H9 (cell line): ENCODE results near the gene GCGR. TPM values are rescaled to one million over a fixed set of nuclear protein-coding genes. Genes with fewer than 3 reads are reported as not detected.

ENCODE experiments used
- DNase-seq: peaks from one replicate; pipeline ENCODE4 v3.0.0-alpha.2; 2017
- H2AFZ ChIP-seq: one replicate; pipeline ENCODE4 v1.6.1; 2013; ENCODE audit warnings: mild to moderate bottlenecking, low read length, control low read depth, moderate library complexity
- H2AK5ac ChIP-seq: 2 replicates; pipeline ENCODE4 v1.6.1; 2013; ENCODE audit warnings: low read length, control low read depth, mixed read lengths; ENCODE audit not compliant: insufficient read length
- H2BK120ac ChIP-seq: one replicate; pipeline ENCODE4 v1.6.1; 2013; ENCODE audit warnings: low read depth, mild to moderate bottlenecking, low read length, control low read depth, inconsistent platforms; ENCODE audit not compliant: poor library complexity, severe bottlenecking
- H2BK12ac ChIP-seq: 2 replicates; pipeline ENCODE4 v1.6.1; 2013; ENCODE audit warnings: low read length, control low read depth, mixed read lengths, low read depth; ENCODE audit not compliant: insufficient read length
- H2BK15ac ChIP-seq: 2 replicates; pipeline ENCODE4 v1.6.1; 2013; ENCODE audit warnings: low read depth, low read length, control low read depth
- H2BK20ac ChIP-seq: one replicate; pipeline ENCODE4 v1.6.1; 2013; ENCODE audit warnings: low read depth, mild to moderate bottlenecking, low read length, control low read depth, inconsistent platforms; ENCODE audit not compliant: poor library complexity, severe bottlenecking
- H2BK5ac ChIP-seq: 2 replicates; pipeline ENCODE4 v1.6.1; 2013; ENCODE audit warnings: low read length, control low read depth, mixed read lengths; ENCODE audit not compliant: insufficient read length
- H3K14ac ChIP-seq: 2 replicates; pipeline ENCODE4 v1.6.1; 2013; ENCODE audit warnings: low read length, control low read depth; ENCODE audit not compliant: insufficient read depth
- H3K18ac ChIP-seq: 2 replicates; pipeline ENCODE4 v1.6.1; 2013; ENCODE audit warnings: low read depth, mild to moderate bottlenecking, mixed read lengths, low read length, control low read depth; ENCODE audit not compliant: insufficient read length
- H3K23ac ChIP-seq: 2 replicates; pipeline ENCODE4 v1.6.1; 2013; ENCODE audit warnings: low read length, control low read depth, mixed read lengths, low read depth; ENCODE audit not compliant: insufficient read length
- H3K23me2 ChIP-seq: 2 replicates; pipeline ENCODE4 v1.6.1; 2013; ENCODE audit warnings: low read depth, mild to moderate bottlenecking, mixed read lengths, low read length, control low read depth; ENCODE audit not compliant: insufficient read length, poor library complexity, severe bottlenecking
- H3K27ac ChIP-seq: 2 replicates; pipeline ENCODE4 v1.5.1; 2013; ENCODE audit warnings: low read length, control low read depth, mixed read lengths, low read depth; ENCODE audit not compliant: insufficient read length
- H3K27me3 ChIP-seq: 2 replicates; pipeline ENCODE4 v1.6.1; 2013; ENCODE audit warnings: low read length, control low read depth, inconsistent platforms; ENCODE audit not compliant: insufficient read depth
- H3K4ac ChIP-seq: 2 replicates; pipeline ENCODE4 v1.6.1; 2013; ENCODE audit warnings: low read depth, mild to moderate bottlenecking, control low read depth, inconsistent platforms, low read length, moderate library complexity
- H3K4me1 ChIP-seq: 2 replicates; pipeline ENCODE4 v1.6.1; 2013; ENCODE audit warnings: low read length, control low read depth, inconsistent platforms; ENCODE audit not compliant: insufficient read depth
- H3K4me2 ChIP-seq: 2 replicates; pipeline ENCODE4 v1.6.1; 2013; ENCODE audit warnings: low read length, control low read depth, mixed read lengths; ENCODE audit not compliant: insufficient read length, insufficient read depth
- H3K56ac ChIP-seq: 2 replicates; pipeline ENCODE4 v1.6.1; 2013; ENCODE audit warnings: low read depth, mild to moderate bottlenecking, mixed read lengths, low read length, control low read depth; ENCODE audit not compliant: insufficient read length
- H3K79me1 ChIP-seq: 2 replicates; pipeline ENCODE4 v1.6.1; 2013; ENCODE audit warnings: low read depth, mild to moderate bottlenecking, moderate library complexity, low read length, control low read depth, inconsistent platforms; ENCODE audit not compliant: insufficient read depth, poor library complexity, severe bottlenecking
- H3K79me2 ChIP-seq: 2 replicates; pipeline ENCODE4 v1.6.1; 2013; ENCODE audit warnings: low read length, control low read depth, inconsistent platforms; ENCODE audit not compliant: insufficient read depth
- H3K9ac ChIP-seq: 2 replicates; pipeline ENCODE4 v1.6.1; 2013; ENCODE audit warnings: low read length, control low read depth, mixed read lengths; ENCODE audit not compliant: insufficient read length; ENCODE audit errors: extremely low read depth
- H3K9me3 ChIP-seq: one replicate; pipeline ENCODE4 v1.6.1; 2013; ENCODE audit warnings: low read depth, low read length, inconsistent platforms; ENCODE audit not compliant: control insufficient read depth
- H3T11ph ChIP-seq: one replicate; pipeline ENCODE4 v1.6.1; 2013; ENCODE audit warnings: mild to moderate bottlenecking, low read length, control low read depth, inconsistent platforms
- H4K20me1 ChIP-seq: one replicate; pipeline ENCODE4 v1.6.1; 2013; ENCODE audit not compliant: control insufficient read depth, insufficient read length, insufficient read depth
- H4K5ac ChIP-seq: 2 replicates; pipeline ENCODE4 v1.6.1; 2013; ENCODE audit warnings: low read depth, mild to moderate bottlenecking, mixed read lengths, low read length, control low read depth; ENCODE audit not compliant: insufficient read length
- H4K8ac ChIP-seq: replicated peaks from 2 replicates; pipeline ENCODE4 v1.6.1; 2013; ENCODE audit warnings: low read length, control low read depth, mixed read lengths, low read depth; ENCODE audit not compliant: insufficient read length
- H4K91ac ChIP-seq: 2 replicates; pipeline ENCODE4 v1.6.1; 2013; ENCODE audit warnings: low read depth, mild to moderate bottlenecking, moderate library complexity, mixed read lengths, low read length, control low read depth; ENCODE audit not compliant: insufficient read length
- H3K27ac Mint-ChIP-seq, 3 experiments: 2 replicates in 2 of 3; 3 replicates in 1 of 3; pipeline ENCODE4 v1.8.0; 2020 to 2021; ENCODE audit warnings: mixed read lengths in 3 of 3, mild to moderate bottlenecking in 1 of 3, moderate library complexity in 1 of 3
- H3K27me3 Mint-ChIP-seq: 2 replicates; pipeline ENCODE4 v1.8.0; 2021; ENCODE audit warnings: low read depth, mild to moderate bottlenecking, moderate library complexity, mixed read lengths
- H3K36me3 Mint-ChIP-seq, 3 experiments: 2 replicates in 2 of 3; 3 replicates in 1 of 3; pipeline ENCODE4 v1.8.0; 2020 to 2021; ENCODE audit warnings: low read depth in 3 of 3, mixed read lengths in 3 of 3; ENCODE audit not compliant: insufficient read depth in 1 of 3
- H3K4me1 Mint-ChIP-seq, 2 experiments: 2 replicates each; pipeline ENCODE4 v1.8.0; 2020; ENCODE audit warnings: mixed read lengths in 2 of 2
- H3K4me3 Mint-ChIP-seq, 2 experiments: 2 replicates in 1 of 2; 3 replicates in 1 of 2; pipeline ENCODE4 v1.8.0; 2020 to 2021; ENCODE audit warnings: mild to moderate bottlenecking in 2 of 2, mixed read lengths in 2 of 2, moderate library complexity in 1 of 2
- H3K9me3 Mint-ChIP-seq, 2 experiments: 2 replicates in 1 of 2; 3 replicates in 1 of 2; pipeline ENCODE4 v1.8.0; 2020; ENCODE audit warnings: mild to moderate bottlenecking in 2 of 2, mixed read lengths in 2 of 2, moderate library complexity in 1 of 2
- WGBS: extraction: QIAGEN DNeasy Blood & Tissue Kit; methylation state at CpG from one replicate; pipeline ENCODE4 v1.1.7; 2013; ENCODE audit warnings: missing lambda C conversion rate, low lambda C conversion rate, mixed read lengths; ENCODE audit not compliant: insufficient read length; ENCODE audit errors: extremely low coverage; 5-methylcytosine and 5-hydroxymethylcytosine counted together
- long read RNA-seq: library from polyadenylated mRNA; unstranded; transcript quantifications from one replicate; pipeline ENCODE4 v2.0.0, GENCODE V29; 2020
- total RNA-seq: library from RNA; stranded (reverse); gene quantifications from 2 replicates; pipeline ENCODE4 v1.2.1, GENCODE V29; 2021
- TF ChIP-seq, protein P1 (sequence below): fragments of 200-600 bp; sonication (generic); conservative IDR thresholded peaks from 3 replicates; pipeline ENCODE4 v1.8.0; 2021; ENCODE audit warnings: antibody characterized with exemption, mild to moderate bottlenecking

The GCGR gene
- 0.24 and 0.26 TPM in 2 replicates for total RNA-seq
- long read RNA-seq: 0 reads

DNA sequence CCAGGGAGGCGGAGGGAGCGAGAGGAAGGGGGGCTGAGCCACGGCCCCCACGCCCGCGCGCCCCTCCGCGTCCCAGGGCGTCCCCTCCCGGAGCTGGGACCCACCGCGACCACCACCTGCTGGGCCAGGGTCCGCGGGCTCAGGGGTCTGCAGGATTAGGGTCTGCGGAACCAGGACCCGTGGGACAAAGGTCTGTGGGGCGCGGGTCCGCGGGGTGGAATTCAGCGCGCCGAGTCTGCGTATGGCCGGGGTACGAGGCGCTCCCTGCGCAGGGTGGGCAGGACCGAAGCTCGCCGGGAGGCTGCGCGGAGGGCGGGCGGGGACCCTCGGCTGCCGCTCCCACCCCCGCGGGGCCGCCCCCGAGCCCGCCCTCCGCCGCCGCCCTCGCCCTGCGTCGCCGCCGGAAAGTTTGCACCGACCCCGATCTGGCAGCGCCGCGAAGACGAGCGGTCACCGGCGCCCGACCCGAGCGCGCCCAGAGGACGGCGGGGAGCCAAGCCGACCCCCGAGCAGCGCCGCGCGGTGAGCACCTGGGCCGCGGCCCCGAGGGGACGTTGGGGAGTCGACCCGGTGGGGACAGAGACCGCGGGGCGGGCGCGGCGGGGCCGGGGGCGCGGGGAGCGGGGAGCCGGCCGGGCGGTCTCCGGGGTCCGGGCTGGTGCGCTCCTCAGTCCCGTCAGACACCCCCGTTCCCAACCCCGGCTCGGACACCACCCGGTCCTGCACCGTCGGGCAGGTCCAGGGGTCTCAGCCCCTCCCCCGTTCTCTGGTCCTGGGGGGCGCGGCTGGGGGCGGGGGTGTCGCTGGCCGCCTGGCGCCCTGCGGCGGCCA is at the start of gene GCGR:
Gene GCGR, plus strand, starts transcription at position 423 of the 831 bp plus-strand sequence. CDS start 4,869 bp downstream, outside the sequence.
- Histone ChIP-seq H3K14ac (no peak within 1 kb of the TSS; the same call in 1 of the 2 replicates), H3K27ac (no peak within 1 kb of the TSS), H3K79me2 (no peaks in the 10 kb centered on the region), H4K5ac (no peak within 1 kb of the TSS), H4K20me1 (no peaks in the 10 kb centered on the region), H3K23ac (no peak within 1 kb of the TSS), H2BK120ac (no peak within 1 kb of the TSS), H2AFZ (no peak within 1 kb of the TSS), H3K56ac (no peak within 1 kb of the TSS), H4K91ac (no peak within 1 kb of the TSS), H4K8ac (no peak within 1 kb of the TSS), H2BK15ac (no peak within 1 kb of the TSS), H3K9me3 (no peaks in the 10 kb centered on the region), H2AK5ac (no peak within 1 kb of the TSS), H2BK20ac (no peak within 1 kb of the TSS), H2BK5ac (no peak within 1 kb of the TSS), H3K4me1 (no peaks in the 10 kb centered on the region), H3T11ph (no peak within 1 kb of the TSS), H3K23me2 (peaks cover 6% of the 10 kb centered on the region), H3K18ac (no peak within 1 kb of the TSS), H3K9ac (no peak within 1 kb of the TSS), H3K4me2 (peak within 1 kb of the TSS; percentile 28), H2BK12ac (no peak within 1 kb of the TSS), H3K27me3 (peaks cover 32% of the 10 kb centered on the region), H3K79me1 (no peaks in the 10 kb centered on the region), H3K4ac (no peak within 1 kb of the TSS)
- H3K4me3 Mint-ChIP-seq: peak within 1 kb of the TSS; percentile 51 to 74
- no peak for DNase-seq
- TF ChIP-seq, protein P1, sequence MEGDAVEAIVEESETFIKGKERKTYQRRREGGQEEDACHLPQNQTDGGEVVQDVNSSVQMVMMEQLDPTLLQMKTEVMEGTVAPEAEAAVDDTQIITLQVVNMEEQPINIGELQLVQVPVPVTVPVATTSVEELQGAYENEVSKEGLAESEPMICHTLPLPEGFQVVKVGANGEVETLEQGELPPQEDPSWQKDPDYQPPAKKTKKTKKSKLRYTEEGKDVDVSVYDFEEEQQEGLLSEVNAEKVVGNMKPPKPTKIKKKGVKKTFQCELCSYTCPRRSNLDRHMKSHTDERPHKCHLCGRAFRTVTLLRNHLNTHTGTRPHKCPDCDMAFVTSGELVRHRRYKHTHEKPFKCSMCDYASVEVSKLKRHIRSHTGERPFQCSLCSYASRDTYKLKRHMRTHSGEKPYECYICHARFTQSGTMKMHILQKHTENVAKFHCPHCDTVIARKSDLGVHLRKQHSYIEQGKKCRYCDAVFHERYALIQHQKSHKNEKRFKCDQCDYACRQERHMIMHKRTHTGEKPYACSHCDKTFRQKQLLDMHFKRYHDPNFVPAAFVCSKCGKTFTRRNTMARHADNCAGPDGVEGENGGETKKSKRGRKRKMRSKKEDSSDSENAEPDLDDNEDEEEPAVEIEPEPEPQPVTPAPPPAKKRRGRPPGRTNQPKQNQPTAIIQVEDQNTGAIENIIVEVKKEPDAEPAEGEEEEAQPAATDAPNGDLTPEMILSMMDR: no peak
- H3K36me3 Mint-ChIP-seq: peaks cover 0 to 3% (median 0%) of the 10 kb centered on the region in 3 experiments; a peak in 2 of 7 replicates
- peaks cover 0 to 6% of the 10 kb centered on the region in 2 experiments; a peak in 1 of 4 replicates for H3K4me1 Mint-ChIP-seq
- WGBS: no CpG with 5 or more reads among the region's 110 CpGs
- peaks cover 10 to 17% of the 10 kb centered on the region in 2 experiments for H3K9me3 Mint-ChIP-seq
- H3K27ac Mint-ChIP-seq: no peak within 1 kb of the TSS
- H3K27me3 Mint-ChIP-seq: peaks cover 92% of the 10 kb centered on the region
